NCI-H1436 (cell line): Measurements from ENCODE around the gene MLX.
"Not testable (repeated sequence)": the region's sequence is repeated elsewhere in the genome, so short reads cannot be mapped to it uniquely, and the experiment has no call there.

Experiments used
- DNase-seq: peaks from one replicate; lab custom pipeline; 2025; lab: John Stamatoyannopoulos, UW

The MLX gene

GRCh38 chr17:42536372-42537155 is 30.3 kb upstream of the MLX start:
- peak; percentile 71 for DNase-seq

DNA sequence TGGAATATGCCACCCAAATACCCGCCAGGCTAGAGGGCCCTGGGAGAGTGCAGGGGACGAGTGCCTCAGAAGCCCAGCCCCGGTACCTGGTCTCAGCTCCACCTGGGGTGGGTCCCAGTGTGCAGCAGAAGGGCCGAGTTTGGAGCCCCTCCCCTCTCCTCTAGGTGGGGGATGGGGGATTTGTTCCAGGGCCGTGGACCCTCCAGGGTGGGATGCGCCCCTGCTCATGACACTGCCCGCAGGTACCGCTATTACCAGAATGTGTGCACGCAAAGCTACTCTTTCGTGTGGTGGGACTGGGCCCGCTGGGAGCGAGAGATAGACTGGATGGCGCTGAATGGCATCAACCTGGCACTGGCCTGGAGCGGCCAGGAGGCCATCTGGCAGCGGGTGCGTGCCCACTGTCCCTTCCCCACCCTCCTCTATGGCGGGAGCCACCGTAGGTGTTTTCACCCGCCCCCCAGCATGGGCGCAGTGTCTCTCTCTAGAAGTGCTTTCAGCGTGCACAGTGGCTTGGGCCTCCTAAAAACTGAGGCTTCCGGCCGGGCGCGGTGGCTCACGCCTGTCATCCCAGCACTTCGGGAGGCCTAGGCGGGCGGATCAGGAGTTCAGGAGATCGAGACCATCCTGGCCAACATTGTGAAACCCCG is 29.6 kb upstream of the MLX start:
- DNase-seq: no peak

DNA sequence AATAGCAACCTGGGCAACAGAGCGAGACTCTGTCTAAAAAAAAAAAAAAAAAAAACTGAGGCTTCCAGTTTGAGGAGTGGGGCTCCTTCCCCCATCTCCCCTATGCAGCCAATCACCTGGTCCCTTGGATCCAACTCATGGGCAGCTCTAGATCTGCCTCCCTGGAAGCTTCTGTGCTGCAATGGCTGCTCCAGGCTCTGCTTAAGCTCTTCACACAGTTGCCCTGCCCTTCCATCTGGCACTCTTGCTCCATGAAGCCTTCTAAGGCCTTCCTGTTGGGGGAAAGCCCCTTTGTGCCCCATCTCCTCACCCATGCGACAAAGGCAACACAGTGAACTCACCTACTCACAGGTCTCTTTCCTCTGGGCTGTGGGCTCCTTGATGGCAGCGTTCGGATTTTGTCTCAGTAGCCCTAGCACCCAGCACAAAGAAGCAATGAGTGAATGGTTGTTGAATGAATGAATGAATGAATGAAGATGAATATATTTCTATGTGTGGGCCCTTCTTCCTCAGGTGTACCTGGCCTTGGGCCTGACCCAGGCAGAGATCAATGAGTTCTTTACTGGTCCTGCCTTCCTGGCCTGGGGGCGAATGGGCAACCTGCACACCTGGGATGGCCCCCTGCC is 29.0 kb upstream of the MLX start:
- no peak for DNase-seq

DNA sequence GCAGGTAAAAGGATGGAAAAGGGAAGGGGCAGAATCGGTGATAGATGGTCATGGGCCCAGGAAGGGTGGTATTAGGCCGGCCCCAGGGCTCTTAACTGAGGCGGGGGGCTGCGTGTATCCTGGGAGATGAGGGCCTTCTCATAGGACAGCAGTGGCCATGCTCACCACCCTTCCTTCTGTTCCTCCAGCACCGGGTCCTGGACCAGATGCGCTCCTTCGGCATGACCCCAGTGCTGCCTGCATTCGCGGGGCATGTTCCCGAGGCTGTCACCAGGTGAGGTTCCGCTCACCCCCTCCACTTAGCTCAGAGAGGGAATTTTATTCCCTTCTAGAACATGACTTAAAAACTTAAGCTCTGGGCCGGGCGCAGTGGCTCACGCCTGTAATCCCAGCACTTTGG is 28.4 kb upstream of the MLX start:
- no peak for DNase-seq

DNA sequence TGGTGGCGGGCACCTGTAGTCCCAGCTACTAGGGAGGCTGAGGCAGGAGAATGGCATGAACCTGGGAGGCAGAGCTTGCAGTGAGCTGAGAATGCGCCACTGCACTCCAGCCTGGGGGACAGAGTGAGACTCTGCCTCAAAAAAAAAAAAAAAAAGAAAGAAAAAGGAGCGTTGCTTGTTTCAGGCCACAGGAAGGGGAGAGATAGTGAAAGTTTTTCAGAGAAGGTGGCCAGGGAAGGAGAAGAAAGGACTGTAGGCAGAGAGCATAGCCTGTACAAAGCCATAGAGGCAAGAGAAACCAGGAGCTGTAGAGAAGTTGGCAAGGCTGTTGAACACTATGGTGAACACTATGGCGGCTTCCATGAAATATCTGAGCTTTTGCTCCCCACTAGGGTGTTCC is 26.3 kb upstream of the MLX start:
- DNase-seq: not testable (repeated sequence)

- DNase-seq: no peak
These were observed 25.7 kb upstream of the MLX start for GRCh38 chr17:42541041-42541833.

DNA sequence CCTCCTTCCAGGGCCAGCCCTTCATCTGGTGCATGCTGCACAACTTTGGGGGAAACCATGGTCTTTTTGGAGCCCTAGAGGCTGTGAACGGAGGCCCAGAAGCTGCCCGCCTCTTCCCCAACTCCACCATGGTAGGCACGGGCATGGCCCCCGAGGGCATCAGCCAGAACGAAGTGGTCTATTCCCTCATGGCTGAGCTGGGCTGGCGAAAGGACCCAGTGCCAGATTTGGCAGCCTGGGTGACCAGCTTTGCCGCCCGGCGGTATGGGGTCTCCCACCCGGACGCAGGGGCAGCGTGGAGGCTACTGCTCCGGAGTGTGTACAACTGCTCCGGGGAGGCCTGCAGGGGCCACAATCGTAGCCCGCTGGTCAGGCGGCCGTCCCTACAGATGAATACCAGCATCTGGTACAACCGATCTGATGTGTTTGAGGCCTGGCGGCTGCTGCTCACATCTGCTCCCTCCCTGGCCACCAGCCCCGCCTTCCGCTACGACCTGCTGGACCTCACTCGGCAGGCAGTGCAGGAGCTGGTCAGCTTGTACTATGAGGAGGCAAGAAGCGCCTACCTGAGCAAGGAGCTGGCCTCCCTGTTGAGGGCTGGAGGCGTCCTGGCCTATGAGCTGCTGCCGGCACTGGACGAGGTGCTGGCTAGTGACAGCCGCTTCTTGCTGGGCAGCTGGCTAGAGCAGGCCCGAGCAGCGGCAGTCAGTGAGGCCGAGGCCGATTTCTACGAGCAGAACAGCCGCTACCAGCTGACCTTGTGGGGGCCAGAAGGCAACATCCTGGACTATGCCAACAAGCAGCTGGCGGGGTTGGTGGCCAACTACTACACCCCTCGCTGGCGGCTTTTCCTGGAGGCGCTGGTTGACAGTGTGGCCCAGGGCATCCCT is 23.5 kb upstream of the MLX start:
- DNase-seq: no peak

GRCh38 chr17:42544874-42545283 is 22.0 kb upstream of the MLX start:
- no peak for DNase-seq

GRCh38 chr17:42545755-42546505 is 21.0 kb upstream of the MLX start:
- not testable (repeated sequence) for DNase-seq

DNA sequence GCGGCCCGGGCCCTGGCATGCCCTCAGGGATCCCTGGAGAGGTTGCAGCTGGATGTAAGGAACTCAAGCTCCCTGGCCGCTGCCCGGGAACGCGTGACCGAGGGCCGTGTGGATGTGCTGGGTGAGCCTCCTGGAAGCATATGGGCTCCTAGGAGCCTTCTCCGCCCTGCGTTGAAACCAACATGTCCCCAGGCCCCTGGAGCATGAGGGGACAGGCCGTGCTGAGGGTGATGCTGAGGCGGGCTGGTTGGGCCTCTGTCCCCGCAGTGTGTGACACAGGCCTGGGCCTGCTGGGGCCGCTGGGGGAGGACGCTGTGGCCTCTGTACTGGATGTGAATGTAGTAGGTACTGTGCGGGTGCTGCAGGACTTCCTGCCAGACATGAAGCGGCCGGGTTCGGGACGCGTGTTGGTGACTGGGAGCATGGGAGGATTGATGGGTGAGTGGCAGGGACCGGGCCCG is 19.9 kb upstream of the MLX start:
- DNase-seq: no peak

DNA sequence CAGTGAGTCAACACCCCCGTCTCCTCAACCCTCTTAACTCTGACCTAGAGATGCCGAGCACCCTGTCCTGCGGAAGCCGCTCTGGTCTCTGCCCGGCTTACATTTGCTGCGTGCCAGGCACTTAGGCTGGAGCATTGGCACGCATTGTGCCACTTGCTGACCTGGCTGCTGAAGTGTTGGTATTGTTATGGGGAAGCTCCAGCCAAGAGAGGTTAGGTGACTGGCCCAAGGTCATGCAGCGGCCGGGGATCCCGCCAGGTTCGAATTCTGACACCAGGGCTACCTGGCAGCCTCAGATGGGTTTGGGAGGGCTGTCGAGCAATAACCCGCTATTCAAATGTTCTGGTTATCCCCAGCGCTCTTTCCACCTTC is 19.2 kb upstream of the MLX start:
- no peak for DNase-seq

DNA sequence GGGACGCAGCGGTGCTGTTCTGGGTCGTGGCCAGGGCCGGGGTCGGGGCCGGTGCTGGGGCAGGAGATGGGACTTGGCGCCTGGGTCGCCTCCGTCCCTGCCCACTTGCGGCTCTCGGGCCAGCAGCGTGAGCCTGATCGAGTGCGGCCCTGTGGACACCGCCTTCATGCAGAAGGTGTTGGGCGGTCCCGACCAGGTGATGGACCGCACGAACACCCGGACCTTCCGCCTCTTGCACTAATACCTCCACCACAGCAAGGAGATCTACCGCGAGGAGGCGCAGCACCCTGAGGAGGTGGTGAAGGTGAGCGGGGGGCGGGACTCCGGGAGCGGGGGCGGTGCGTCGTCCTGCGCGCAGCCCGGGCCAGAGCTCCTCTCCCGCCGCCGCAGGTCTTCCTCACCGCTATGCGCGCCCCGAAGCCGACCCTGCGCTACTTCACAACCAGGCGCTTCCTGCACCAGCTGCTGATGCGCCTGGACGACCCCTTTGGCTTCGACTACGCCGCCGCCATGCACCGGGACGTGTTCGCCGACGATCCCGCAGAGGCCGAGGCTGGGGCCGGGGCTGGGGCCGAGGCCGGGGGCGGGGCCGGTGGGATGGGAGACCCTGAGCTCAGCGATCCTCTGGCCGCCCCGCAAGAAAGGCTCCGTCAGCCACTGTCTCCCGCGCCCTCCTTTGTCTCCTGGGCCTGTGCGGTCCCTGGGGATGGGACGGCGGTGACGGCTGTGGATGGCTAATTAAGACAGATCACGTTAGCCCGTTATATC is 18.6 kb upstream of the MLX start:
- DNase-seq: peak; percentile 91

GRCh38 chr17:42548993-42549755 is 17.7 kb upstream of the MLX start:
- no peak for DNase-seq

- DNase-seq: not testable (repeated sequence)
These were observed 14.2 kb upstream of the MLX start, which contains the start of gene HSD17B1 for GRCh38 chr17:42552736-42553135. TSS of gene HSD17B1 (plus strand) at chr17:42552923. CDS start at chr17:42552934, 11 bp downstream.

DNA sequence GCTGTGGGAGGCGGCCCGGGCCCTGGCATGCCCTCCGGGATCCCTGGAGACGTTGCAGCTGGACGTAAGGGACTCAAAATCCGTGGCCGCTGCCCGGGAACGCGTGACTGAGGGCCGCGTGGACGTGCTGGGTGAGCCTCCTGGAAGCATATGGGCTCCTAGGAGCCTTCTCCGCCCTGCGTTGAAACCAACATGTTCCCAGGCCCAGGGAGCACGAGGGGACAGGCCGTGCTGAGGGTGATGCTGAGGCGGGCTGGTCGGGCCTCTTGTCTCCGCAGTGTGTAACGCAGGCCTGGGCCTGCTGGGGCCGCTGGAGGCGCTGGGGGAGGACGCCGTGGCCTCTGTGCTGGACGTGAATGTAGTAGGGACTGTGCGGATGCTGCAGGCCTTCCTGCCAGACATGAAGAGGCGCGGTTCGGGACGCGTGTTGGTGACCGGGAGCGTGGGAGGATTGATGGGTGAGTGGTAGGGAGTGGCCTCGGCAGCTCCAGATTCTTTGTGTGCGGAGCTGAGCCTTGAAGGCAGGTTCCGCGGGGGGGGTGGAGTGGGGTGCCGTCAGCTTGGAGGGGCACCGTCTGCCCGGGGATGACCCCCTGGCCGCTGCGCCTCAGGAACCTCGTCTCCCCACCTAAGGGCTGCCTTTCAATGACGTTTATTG is 13.6 kb upstream of the MLX start:
- no peak for DNase-seq

DNA sequence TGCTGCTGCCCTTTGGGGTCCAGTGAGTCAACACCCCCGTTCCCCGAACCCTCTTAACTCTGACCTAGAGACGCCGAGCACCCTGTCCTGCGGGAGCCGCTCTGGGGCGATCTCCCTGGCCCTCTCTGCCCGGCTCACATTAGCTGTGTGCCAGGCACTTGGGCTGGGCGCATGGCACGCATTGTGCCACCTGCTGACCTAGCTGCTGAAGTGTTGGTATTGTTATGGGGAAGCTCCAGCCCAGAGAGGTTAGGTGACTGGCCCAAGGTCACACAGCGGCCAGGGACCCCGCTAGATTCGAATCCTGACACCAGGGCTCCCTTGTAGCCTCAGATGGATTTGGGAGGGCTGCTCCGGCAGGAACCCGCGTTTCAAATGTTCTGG is 13.0 kb upstream of the MLX start:
- no peak for DNase-seq

DNA sequence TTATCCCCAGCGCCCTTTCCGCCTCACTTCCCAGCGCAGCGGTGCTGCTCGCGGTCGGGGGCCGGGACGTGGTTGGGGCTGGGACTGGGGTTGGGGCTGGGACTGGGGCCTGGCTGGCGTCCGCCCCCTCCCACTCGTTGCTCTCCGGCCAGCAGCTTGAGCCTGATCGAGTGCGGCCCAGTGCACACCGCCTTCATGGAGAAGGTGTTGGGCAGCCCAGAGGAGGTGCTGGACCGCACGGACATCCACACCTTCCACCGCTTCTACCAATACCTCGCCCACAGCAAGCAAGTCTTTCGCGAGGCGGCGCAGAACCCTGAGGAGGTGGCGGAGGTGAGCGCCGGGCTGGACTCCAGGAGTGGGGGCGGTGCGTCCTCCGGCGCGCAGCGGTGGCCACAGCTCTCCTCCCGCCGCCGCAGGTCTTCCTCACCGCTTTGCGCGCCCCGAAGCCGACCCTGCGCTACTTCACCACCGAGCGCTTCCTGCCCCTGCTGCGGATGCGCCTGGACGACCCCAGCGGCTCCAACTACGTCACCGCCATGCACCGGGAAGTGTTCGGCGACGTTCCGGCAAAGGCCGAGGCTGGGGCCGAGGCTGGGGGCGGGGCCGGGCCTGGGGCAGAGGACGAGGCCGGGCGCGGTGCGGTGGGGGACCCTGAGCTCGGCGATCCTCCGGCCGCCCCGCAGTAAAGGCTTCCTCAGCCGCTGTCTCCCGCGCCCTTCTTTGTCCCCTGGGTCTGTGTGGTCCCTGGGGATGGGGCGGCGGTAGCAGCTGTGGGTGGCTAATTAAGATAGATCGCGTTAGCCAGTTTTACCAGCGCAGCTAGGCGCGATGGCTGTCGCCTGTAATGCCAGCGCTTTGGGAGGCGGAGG is 12.4 kb upstream of the MLX start:
- DNase-seq: peak; percentile 89
